Activated T-helper 17 cell treated with anti-CD3 and anti-CD28 coated beads, Interleukin-2, amount 50 U/mL, for 72 hours (primary cell): ENCODE data around the gene SEMA6A. TPM values are rescaled to one million over a fixed set of nuclear protein-coding genes. Genes with fewer than 3 reads are reported as not detected.

ENCODE experiments used
- ATAC-seq: fragments of 150-1000 bp; cut with Tn5 transposase; replicated peaks from 2 replicates; pipeline ENCODE4 v1.10.0; 2021; ENCODE audit warnings: mild to moderate bottlenecking, moderate library complexity
- H3K27ac Mint-ChIP-seq: one replicate; pipeline ENCODE4 v1.8.0; 2022; ENCODE audit warnings: mixed read lengths
- H3K27me3 Mint-ChIP-seq: one replicate; pipeline ENCODE4 v1.8.0; 2022; ENCODE audit warnings: mixed read lengths
- H3K36me3 Mint-ChIP-seq: one replicate; pipeline ENCODE4 v1.8.0; 2022; ENCODE audit warnings: low read depth, mild to moderate bottlenecking, mixed read lengths
- H3K4me1 Mint-ChIP-seq: one replicate; pipeline ENCODE4 v1.8.0; 2022; ENCODE audit warnings: mixed read lengths
- H3K4me3 Mint-ChIP-seq: one replicate; pipeline ENCODE4 v1.8.0; 2022; ENCODE audit warnings: mild to moderate bottlenecking, mixed read lengths
- H3K9me3 Mint-ChIP-seq: one replicate; pipeline ENCODE4 v1.8.0; 2022; ENCODE audit warnings: mixed read lengths
- total RNA-seq, 2 donors: library from RNA; stranded (reverse); gene quantifications; one replicate each; pipeline ENCODE4 v1.2.3, GENCODE V29; 2022

The SEMA6A gene
- total RNA-seq, 2 donors from 2014 or later: 0.50 TPM; not detected in 1

DNA sequence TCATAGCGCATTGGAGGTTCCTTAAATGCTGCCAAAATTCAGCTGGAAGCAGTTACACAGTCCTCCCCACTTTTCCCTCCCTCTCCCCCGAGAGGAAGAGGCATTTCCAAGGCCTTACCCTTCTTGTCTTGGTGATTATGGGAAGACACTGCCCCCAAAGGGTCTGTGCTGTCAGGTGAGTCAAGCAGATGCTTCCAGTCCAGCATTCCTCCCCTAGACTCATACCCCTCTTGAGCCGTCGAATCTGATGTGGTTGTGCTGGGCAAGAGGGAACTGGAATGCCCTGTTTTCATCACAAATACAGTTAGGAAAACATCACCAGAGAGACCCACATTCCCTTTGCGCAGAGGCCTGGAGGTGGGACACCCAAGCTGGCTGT, 107.2 kb downstream of the SEMA6A start:
- no peak overlapping the region for H3K27ac Mint-ChIP-seq
- peaks cover 4% of the 10 kb centered on the region for H3K9me3 Mint-ChIP-seq
- no peak for ATAC-seq
- H3K36me3 Mint-ChIP-seq: peaks cover 6% of the 10 kb centered on the region
- H3K4me1 Mint-ChIP-seq: no peaks in the 10 kb centered on the region
- H3K27me3 Mint-ChIP-seq: no peaks in the 10 kb centered on the region
- no peak overlapping the region for H3K4me3 Mint-ChIP-seq

DNA sequence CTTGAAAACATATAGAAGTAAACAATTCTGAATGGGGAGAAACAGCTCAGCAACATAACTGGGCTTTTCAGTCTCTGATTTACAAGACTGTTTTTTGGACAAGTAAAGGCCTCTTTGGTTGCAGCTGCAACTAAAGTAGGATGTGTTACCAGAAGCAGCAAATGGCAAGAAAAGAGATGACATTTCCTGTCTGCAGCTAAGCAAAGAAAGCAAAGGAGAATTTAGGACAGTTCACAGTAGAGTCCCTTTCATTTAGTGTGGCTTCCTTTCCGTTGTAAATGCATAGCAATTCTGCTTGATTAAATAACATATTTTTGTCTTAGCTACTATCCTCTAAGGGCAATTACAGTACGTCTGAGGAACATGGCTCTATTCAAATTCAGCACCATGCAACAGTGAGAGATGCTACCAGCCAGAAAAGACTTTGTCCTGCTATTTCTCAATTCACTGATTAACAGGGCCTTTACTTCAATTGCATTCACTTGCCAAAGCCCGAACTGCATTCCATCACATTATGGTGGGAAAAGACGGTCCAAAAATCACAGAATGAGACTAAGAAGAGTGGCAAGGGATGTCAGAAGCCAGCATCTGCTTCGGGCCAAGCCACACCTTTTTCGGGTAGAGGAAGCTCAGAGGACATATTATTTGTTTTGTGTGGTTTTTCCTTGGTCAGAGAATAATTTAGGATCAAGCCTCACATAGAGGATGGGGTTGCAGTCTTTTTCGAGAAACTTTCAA, 107.7 kb downstream of the SEMA6A start:
- Mint-ChIP-seq H3K9me3 (peaks cover 4% of the 10 kb centered on the region), H3K36me3 (peaks cover 1% of the 10 kb centered on the region), H3K4me3 (no peak overlapping the region), H3K4me1 (no peaks in the 10 kb centered on the region), H3K27me3 (no peaks in the 10 kb centered on the region), H3K27ac (no peak overlapping the region)
- no peak for ATAC-seq

DNA sequence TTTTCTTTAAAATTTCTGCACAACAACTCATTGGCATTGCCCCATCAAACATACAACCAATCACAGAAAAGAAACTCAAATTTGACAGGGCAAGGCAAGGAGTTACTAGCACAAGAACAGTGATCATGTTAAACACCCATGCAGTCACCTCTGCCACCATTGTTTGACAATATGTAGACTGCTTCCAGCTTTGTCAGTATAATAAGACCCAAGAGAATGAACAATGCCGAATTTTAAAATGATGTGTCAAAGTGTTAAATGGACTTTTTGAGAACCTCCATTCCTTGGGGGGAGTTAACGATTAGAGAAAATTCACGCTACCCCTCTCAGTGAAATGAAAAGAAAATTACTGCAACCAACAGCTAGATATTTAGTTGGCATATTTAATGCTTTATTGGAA, 109.2 kb downstream of the SEMA6A start:
- Mint-ChIP-seq H3K36me3 (no peaks in the 10 kb centered on the region), H3K4me1 (no peaks in the 10 kb centered on the region), H3K9me3 (peaks cover 4% of the 10 kb centered on the region), H3K4me3 (no peak overlapping the region), H3K27me3 (no peaks in the 10 kb centered on the region), H3K27ac (no peak overlapping the region)
- no peak for ATAC-seq

DNA sequence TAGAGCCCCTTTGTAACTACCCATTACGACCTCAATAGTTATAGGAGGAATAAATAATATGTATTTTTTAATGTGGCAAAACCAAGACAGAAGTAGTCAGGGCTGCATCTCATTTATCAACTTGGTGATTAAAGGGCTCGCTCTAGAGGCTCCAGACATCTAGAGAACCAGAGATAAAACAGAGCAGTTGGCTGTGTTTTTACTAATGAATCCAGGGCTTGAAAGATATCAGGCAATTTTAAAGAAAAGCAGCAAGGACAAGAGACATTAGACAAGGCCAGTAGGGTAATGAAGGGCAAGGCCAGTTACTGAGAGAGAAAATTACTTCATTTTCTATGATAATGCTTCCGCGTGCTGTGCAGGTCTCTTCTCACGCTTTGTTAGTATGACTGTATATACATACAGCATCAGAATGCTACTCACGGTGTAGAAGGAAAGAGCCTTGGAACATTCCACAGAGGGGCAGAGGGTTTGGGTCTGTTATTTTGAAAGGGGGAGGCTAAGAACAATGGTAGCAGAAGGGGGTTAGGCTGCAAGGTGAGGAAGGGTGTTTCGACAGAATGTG, 110.4 kb downstream of the SEMA6A start:
- Mint-ChIP-seq H3K27ac (no peak overlapping the region), H3K36me3 (no peaks in the 10 kb centered on the region), H3K4me1 (no peaks in the 10 kb centered on the region), H3K4me3 (no peak overlapping the region), H3K27me3 (no peaks in the 10 kb centered on the region), H3K9me3 (peaks cover 4% of the 10 kb centered on the region)
- no peak for ATAC-seq

DNA sequence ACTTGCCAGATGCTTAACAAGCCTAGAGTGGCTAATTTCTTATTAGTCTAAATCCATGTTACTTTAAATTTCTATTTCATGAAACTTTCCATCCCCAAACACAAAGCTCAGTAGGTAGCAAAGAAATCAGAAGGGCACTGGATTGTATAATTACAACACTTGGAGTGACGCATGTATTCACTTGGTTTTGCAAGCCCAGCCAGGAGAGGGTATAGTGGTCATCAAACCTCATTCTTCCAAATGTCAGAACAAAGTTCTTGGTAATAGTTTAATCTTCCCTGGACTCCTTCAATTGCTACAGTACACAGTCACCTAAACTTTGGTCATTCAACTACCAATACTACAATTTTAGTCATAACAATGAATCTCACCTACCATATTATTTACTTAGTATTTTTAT, 112.1 kb downstream of the SEMA6A start:
- H3K36me3 Mint-ChIP-seq: no peaks in the 10 kb centered on the region
- no peak for ATAC-seq
- H3K9me3 Mint-ChIP-seq: peaks cover 4% of the 10 kb centered on the region
- H3K27ac Mint-ChIP-seq: no peak overlapping the region
- H3K4me3 Mint-ChIP-seq: no peak overlapping the region
- no peaks in the 10 kb centered on the region for H3K27me3 Mint-ChIP-seq
- no peaks in the 10 kb centered on the region for H3K4me1 Mint-ChIP-seq

DNA sequence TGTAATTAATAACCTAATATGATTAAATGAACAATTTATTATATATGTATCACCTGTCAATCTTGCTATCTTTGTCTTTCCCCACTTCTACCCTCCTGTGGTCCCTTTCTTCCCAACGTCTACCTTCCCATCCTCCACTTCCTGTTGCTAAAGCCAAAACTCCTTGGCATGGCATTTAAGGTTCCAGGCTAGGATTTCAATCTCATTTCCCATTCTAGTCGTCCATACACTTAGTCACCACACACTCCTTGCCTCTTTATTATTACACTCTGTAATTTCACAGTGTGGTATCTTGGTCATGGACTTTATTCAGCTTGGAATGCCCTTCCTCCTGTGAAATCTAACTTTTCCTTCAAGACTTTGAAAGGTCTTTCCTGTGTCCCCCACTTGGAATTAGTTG, 115.3 kb downstream of the SEMA6A start:
- H3K27me3 Mint-ChIP-seq: no peaks in the 10 kb centered on the region
- no peak for ATAC-seq
- H3K27ac Mint-ChIP-seq: no peak overlapping the region
- H3K9me3 Mint-ChIP-seq: peaks cover 1% of the 10 kb centered on the region
- H3K36me3 Mint-ChIP-seq: no peaks in the 10 kb centered on the region
- no peaks in the 10 kb centered on the region for H3K4me1 Mint-ChIP-seq
- H3K4me3 Mint-ChIP-seq: no peak overlapping the region

DNA sequence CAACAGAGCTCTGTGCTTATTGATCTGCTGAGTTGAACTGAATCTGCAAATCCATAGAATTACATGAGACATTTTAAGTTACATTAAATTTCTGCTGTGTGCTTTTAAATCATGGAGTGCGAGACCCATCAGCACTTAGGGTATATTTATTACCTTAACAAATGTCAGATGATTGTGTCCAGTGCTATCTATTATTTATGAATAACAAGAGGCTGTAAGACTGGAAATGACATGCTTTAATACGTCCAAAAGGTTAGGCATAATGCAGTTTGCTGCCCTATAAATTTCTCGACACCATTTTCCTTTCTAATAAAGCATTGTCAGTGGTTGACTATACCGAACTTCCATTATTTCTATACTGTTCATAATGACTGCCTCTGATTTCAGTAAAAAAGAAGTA, 117.6 kb downstream of the SEMA6A start:
- Mint-ChIP-seq H3K27me3 (no peaks in the 10 kb centered on the region), H3K27ac (no peak overlapping the region), H3K4me3 (no peak overlapping the region), H3K9me3 (no peaks in the 10 kb centered on the region), H3K4me1 (peaks cover 5% of the 10 kb centered on the region), H3K36me3 (no peaks in the 10 kb centered on the region)
- ATAC-seq: no peak

DNA sequence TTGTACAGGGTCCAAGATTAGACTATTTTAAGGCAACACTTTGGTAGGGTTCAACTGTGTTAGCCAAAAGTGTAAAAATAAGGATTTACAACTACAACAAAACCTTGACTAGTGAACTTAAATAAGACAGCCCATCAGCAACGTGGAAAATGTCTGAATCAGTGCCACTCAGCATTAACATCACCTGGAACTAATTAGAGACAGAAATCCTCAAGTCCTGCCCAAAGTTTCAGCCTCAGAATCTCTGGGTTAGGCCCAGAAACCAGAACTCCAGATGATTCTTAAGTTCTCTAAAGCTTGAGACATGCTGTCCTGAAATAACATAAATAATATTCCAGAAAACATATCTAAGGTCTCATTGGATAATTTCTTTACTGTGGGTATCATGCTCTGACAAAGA, 118.6 kb downstream of the SEMA6A start:
- ATAC-seq: no peak
- peaks cover 2% of the 10 kb centered on the region for H3K36me3 Mint-ChIP-seq
- H3K4me1 Mint-ChIP-seq: peaks cover 5% of the 10 kb centered on the region

DNA sequence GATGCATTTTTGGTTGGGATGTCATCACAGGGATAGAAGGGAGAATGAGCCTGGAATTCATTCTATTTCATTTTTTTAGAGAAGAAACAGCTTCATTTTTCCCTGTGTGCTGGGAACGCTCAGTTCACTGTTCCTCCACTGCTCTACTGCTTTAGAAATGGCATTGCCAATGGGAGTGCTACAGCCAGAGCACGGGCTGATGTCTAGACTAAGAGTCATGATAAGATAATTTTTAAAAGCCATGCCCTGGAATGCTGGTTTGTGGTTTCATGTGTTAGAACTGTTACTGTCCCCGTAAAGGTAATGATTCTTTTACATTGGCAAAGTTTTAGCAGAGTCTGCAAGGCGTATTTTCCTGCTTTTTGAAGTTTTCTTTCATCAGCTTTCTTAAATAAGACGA, 119.6 kb downstream of the SEMA6A start:
- no peak for ATAC-seq
- H3K27me3 Mint-ChIP-seq: no peaks in the 10 kb centered on the region
- H3K4me3 Mint-ChIP-seq: no peak overlapping the region
- H3K9me3 Mint-ChIP-seq: no peaks in the 10 kb centered on the region
- no peak overlapping the region for H3K27ac Mint-ChIP-seq
- peaks cover 5% of the 10 kb centered on the region for H3K4me1 Mint-ChIP-seq
- H3K36me3 Mint-ChIP-seq: peaks cover 9% of the 10 kb centered on the region

More for the DNA sequence above, 118.6 kb downstream of the SEMA6A start:
- no peaks in the 10 kb centered on the region for H3K9me3 Mint-ChIP-seq
- H3K27ac Mint-ChIP-seq: no peak overlapping the region
- H3K27me3 Mint-ChIP-seq: no peaks in the 10 kb centered on the region
- no peak overlapping the region for H3K4me3 Mint-ChIP-seq

DNA sequence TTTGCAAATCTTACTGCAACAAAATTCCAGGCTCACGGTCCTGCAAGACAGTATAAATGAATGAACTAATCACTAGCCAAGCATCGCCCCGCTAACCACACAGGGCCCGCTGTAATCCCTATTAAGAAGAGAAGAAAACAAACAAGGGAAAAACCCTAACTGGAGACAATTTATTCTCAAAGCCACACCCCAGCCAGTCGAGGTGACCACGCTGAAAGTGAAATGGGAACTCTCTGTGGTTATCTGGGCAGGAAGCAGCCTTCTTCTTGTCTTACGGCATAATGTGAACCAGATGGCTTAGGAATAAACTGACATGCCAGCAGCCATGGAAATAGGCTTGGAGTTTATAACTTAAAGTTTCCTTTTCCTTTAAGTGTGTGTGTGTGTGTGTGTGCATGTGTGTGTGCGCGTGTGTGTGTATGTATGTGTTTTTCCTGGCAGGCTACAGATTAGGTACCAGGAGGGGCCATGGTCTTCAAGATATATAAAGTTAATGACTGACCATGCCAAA, 120.2 kb downstream of the SEMA6A start:
- Mint-ChIP-seq H3K9me3 (no peaks in the 10 kb centered on the region), H3K4me1 (peaks cover 5% of the 10 kb centered on the region), H3K36me3 (peaks cover 9% of the 10 kb centered on the region), H3K27me3 (no peaks in the 10 kb centered on the region), H3K27ac (no peak overlapping the region), H3K4me3 (no peak overlapping the region)
- ATAC-seq: peak; percentile 46

DNA sequence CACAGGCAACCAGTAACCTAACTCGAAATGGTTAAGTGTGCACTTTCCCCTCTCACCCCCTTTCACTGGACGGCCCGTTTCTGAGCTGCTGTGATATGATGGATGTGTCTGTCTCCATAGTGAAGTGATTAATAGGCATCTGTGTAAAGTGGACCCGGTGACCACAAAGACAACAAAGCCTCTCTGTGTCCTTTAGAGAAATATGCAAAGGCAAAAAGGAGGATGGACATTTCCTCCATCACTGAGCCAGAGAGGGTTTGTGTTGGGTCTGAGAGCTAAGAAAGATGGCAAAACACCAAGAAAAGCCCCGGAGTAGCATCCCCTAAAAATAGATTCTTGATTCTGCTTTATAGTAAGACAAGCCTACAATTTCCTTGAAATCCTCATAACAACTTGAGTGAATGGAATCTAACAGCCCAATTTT, 120.6 kb downstream of the SEMA6A start:
- Mint-ChIP-seq H3K4me1 (peaks cover 5% of the 10 kb centered on the region), H3K36me3 (peaks cover 14% of the 10 kb centered on the region), H3K27ac (no peak overlapping the region), H3K9me3 (no peaks in the 10 kb centered on the region), H3K27me3 (no peaks in the 10 kb centered on the region), H3K4me3 (no peak overlapping the region)
- ATAC-seq: no peak

DNA sequence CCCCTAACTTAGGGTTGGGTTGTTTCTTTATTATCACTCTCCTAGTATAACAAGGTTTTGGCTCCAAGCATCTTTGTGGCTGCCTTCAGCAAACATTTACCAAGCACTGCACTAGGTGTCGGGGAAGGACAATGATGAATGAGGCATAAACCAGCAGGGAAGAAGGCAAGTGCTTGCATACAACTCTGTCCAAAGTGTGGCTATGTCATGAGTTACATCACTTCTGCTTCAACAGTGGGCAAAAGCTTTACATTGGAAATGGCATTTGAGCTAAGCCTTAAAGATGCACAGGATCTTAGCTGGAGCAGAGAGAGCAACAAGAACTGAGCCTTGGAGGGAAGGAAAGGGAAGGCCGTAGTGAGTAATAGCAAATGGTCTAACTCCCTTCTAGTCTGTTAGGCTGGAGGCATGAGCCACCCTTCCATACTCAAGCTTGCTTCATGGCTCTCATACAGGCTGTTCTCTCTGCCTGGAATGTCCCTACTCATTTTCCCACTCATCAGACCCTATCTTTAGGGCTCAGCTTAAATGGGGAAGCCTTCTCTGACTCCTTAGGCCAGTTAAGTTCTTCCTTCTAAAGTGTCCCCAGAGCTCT, 121.8 kb downstream of the SEMA6A start:
- Mint-ChIP-seq H3K9me3 (no peaks in the 10 kb centered on the region), H3K27me3 (no peaks in the 10 kb centered on the region), H3K4me1 (peaks cover 5% of the 10 kb centered on the region), H3K27ac (no peak overlapping the region), H3K36me3 (peaks cover 16% of the 10 kb centered on the region), H3K4me3 (no peak overlapping the region)
- no peak for ATAC-seq

DNA sequence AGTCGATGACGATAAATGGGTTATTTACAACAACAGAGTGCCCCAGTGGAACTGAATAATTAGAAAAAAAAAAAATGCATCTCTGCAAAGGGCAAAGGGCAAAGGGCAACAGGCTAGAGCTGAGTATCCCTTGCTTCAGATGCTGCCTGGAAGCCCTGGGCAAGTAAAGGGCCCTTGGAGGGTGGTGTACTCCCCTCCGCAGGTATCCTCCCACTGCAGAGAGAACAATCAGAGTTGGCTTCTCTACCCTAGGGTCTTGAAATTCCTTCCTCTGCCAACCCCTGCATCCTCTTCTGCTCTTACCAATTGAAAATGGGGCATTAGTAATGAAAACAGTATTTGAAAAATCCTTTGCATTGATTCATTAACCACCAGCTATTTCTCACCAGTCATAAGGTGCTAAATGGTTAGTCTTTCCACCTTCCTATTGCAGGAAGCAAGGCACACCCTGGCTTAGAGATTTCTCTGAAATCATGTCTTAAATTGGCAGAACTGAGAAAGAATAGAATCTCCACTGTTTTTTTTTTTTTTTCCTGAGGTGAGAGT, 122.6 kb downstream of the SEMA6A start:
- H3K36me3 Mint-ChIP-seq: peaks cover 16% of the 10 kb centered on the region
- no peak for ATAC-seq
- H3K9me3 Mint-ChIP-seq: no peaks in the 10 kb centered on the region
- no peaks in the 10 kb centered on the region for H3K27me3 Mint-ChIP-seq
- H3K4me1 Mint-ChIP-seq: peaks cover 5% of the 10 kb centered on the region
- no peak overlapping the region for H3K4me3 Mint-ChIP-seq
- no peak overlapping the region for H3K27ac Mint-ChIP-seq

DNA sequence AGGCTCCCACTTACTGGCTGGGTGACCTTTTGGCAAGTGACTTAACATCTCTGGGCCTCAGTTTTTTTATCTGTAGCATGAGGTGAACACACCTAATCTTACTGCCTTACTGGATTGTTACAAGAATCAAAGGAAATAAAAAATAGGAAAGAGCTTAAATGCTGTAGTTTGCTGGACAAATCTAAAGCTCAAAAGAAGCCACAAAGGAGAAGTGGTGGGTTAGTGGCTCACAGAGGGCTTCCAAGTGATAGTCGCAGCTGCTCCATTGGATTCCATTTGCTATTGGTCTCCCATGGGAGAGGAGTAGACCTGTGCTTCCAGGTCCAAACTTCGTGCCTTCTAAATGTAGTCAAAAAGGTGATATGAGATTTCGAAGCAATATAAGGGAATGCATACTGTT, 123.6 kb downstream of the SEMA6A start:
- Mint-ChIP-seq H3K36me3 (peaks cover 24% of the 10 kb centered on the region), H3K4me3 (no peak overlapping the region), H3K27me3 (no peaks in the 10 kb centered on the region), H3K27ac (no peak overlapping the region), H3K4me1 (peaks cover 5% of the 10 kb centered on the region), H3K9me3 (no peaks in the 10 kb centered on the region)
- ATAC-seq: no peak

DNA sequence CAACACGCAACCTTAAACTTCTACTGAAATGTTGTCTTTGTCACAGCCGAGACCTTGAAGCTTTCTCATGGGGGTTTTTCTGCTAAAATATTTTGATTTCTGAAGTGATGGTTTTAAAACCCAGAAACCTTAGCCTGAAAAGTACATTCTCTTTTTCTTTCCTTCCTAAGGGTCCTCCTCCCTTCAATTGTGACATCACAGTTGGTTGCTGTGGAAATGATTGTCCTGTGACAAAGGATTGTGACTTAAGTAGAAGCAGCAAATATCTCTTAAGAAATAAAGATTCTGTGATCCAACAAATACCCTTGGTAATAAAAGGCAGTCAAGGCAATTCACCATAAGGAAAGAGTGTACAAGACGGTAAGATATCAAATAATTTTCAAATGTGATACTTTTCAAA, 125.2 kb downstream of the SEMA6A start:
- H3K4me1 Mint-ChIP-seq: peaks cover 5% of the 10 kb centered on the region
- no peak for ATAC-seq
- H3K36me3 Mint-ChIP-seq: peaks cover 31% of the 10 kb centered on the region
- no peaks in the 10 kb centered on the region for H3K27me3 Mint-ChIP-seq
- no peaks in the 10 kb centered on the region for H3K9me3 Mint-ChIP-seq
- H3K4me3 Mint-ChIP-seq: no peak overlapping the region
- no peak overlapping the region for H3K27ac Mint-ChIP-seq
